Measurements from ENCODE around the gene UBE4B. TPM values are rescaled to one million over a fixed set of nuclear protein-coding genes. Genes with fewer than 3 reads are reported as not detected.
"Not testable (repeated sequence)": the region's sequence is repeated elsewhere in the genome, so short reads cannot be mapped to it uniquely, and the experiment has no call there.

UBE4B gene
- total and polyA plus RNA-seq, 9 donors = 27.3 to 45.1 (median 41.4) TPM

- H3K27me3 ChIP-seq (ENCODE audit: control insufficient read depth, insufficient read depth, low read length) = no peaks in the 10 kb centered on the region
- peak overlapping the region; percentile 0 for H3K4me3 ChIP-seq (ENCODE audit: low read length)
- H3K27ac ChIP-seq (ENCODE audit: low read length) = peak overlapping the region; percentile 74
- WGBS (ENCODE audit: insufficient coverage) = 30% methylated on average over 2 of the region's 3 CpGs
- no peaks in the 10 kb centered on the region for H3K9me3 ChIP-seq (replicated peaks; ENCODE audit: control insufficient read depth, low read depth, low read length)
- no peaks in the 10 kb centered on the region for H3K36me3 ChIP-seq (ENCODE audit: control insufficient read depth, insufficient read depth, low read length)
- peaks cover 34% of the 10 kb centered on the region for H3K4me1 ChIP-seq (ENCODE audit: control insufficient read depth, insufficient read depth, low read length)
- DNase-seq = no peak
Observed at GRCh38 chr1:10213186-10213705, 180.5 kb downstream of the UBE4B start.

DNA sequence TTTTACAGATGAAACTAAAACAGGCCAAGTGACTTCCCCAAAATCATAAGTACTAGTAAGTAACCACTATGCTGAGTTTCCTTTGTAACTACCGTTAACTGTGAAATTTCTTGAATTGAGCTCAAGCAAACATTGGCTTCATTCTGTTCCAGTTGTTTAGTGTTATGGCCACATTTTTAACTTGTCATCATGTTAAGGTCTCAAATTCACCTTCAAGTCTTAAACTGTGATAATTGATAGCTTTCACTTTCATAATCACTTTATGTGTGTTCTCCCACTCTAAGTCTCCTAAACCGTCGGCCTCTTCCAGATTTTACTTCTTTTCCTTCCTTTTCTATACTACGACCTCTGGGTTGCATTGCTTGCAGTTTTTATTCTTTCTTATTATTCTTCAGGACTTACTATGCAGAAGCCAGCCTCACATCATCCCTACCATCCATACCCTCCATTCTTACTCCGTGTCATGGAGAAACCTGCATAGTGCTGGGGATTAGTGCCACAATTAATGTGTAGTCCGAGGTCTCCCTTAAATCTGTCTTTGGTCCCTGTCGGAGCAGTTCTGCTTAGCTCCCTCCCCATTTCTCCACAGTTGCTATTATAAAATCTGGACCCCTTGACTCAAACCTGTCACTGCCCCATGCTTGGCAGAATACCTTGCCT is 183.5 kb downstream of the UBE4B start:
- DNase-seq = no peak
- Histone ChIP-seq H3K4me3 (ENCODE audit: low read length) (no peak overlapping the region), H3K9me3 (replicated peaks; ENCODE audit: control insufficient read depth, low read depth, low read length) (no peaks in the 10 kb centered on the region), H3K4me1 (ENCODE audit: control insufficient read depth, insufficient read depth, low read length) (peaks cover 34% of the 10 kb centered on the region), H3K36me3 (ENCODE audit: control insufficient read depth, insufficient read depth, low read length) (no peaks in the 10 kb centered on the region), H3K27ac (ENCODE audit: low read length) (peak overlapping the region; percentile 62), H3K27me3 (ENCODE audit: control insufficient read depth, insufficient read depth, low read length) (no peaks in the 10 kb centered on the region)
- WGBS (ENCODE audit: insufficient coverage) = 64% methylated on average over 5 of the region's 7 CpGs

DNA sequence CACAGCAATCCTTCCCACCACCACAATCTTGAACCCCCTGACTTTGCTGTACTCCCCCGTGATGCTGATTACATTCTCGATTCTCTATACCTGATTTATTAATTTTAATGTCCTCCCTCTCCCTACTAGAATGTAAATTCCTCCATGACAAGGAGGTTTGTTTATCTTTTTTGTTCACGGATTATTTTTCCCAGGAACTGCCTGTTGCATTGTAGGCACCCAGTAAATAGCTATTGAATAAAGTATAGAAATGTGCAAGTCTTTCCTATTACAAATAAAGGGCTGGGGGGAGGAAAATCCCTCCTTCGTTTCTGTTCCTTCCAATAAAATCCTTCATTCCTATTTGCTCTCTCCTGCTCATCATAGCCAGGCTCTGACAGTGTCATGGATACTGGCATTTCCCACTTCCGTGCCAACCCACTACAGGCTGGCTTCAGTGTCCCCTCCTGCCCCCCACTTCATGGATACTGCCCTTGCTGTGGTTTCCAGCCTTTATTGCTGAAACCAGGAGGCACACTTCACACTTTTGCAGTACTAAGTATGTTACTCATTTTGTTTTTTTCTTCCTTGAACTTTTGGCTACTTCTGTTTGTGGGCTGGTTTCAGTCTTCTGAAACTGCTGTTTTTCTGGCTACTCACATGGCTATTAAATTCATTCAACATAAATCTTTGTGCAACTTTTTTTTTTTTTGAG is 185.1 kb downstream of the UBE4B start:
- 57% methylated on average over 1 of the region's 5 CpGs for WGBS (ENCODE audit: insufficient coverage)
- Histone ChIP-seq H3K4me1 (ENCODE audit: control insufficient read depth, insufficient read depth, low read length) (peaks cover 25% of the 10 kb centered on the region), H3K27me3 (ENCODE audit: control insufficient read depth, insufficient read depth, low read length) (no peaks in the 10 kb centered on the region), H3K4me3 (ENCODE audit: low read length) (no peak overlapping the region), H3K27ac (ENCODE audit: low read length) (no peak overlapping the region), H3K36me3 (ENCODE audit: control insufficient read depth, insufficient read depth, low read length) (no peaks in the 10 kb centered on the region), H3K9me3 (replicated peaks; ENCODE audit: control insufficient read depth, low read depth, low read length) (no peaks in the 10 kb centered on the region)
- no peak for DNase-seq

GRCh38 chr1:10220200-10220599 is 187.4 kb downstream of the UBE4B start:
- peaks cover 18% of the 10 kb centered on the region for H3K4me1 ChIP-seq (ENCODE audit: control insufficient read depth, insufficient read depth, low read length)
- no peak overlapping the region for H3K27ac ChIP-seq (ENCODE audit: low read length)
- DNase-seq = no peak
- H3K4me3 ChIP-seq (ENCODE audit: low read length) = no peak overlapping the region
- H3K27me3 ChIP-seq (ENCODE audit: control insufficient read depth, insufficient read depth, low read length) = no peaks in the 10 kb centered on the region
- no peaks in the 10 kb centered on the region for H3K36me3 ChIP-seq (ENCODE audit: control insufficient read depth, insufficient read depth, low read length)
- no peaks in the 10 kb centered on the region for H3K9me3 ChIP-seq (replicated peaks; ENCODE audit: control insufficient read depth, low read depth, low read length)

DNA sequence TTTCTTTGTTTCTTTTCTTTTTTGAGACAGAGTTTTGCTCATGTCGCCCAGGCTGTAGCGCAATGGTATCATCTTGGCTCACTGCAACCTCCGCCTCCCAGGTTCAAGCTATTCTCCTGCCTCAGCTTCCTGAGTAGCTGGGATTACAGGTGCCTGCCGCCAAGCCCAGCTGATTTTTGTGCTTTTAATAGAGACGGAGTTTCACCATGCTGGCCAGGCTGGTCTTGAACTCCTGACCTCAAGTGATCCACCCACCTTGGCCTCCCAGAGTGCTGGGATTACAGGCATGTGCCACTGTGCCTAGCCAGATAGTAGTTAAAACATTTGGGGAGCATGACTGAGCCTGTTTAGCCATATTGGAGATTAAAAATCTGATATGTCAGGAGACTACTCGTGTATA is 187.9 kb downstream of the UBE4B start:
- not testable (repeated sequence) for H3K27me3 ChIP-seq (ENCODE audit: control insufficient read depth, insufficient read depth, low read length); H3K36me3 ChIP-seq (ENCODE audit: control insufficient read depth, insufficient read depth, low read length); DNase-seq; H3K4me3 ChIP-seq (ENCODE audit: low read length); H3K9me3 ChIP-seq (replicated peaks; ENCODE audit: control insufficient read depth, low read depth, low read length); H3K27ac ChIP-seq (ENCODE audit: low read length)
- WGBS (ENCODE audit: insufficient coverage) = 93% methylated on average over 4 of the region's 6 CpGs
- peaks cover 15% of the 10 kb centered on the region for H3K4me1 ChIP-seq (ENCODE audit: control insufficient read depth, insufficient read depth, low read length)

GRCh38 chr1:10225573-10225972 is 192.8 kb downstream of the UBE4B start:
- Histone ChIP-seq H3K27ac (ENCODE audit: low read length) (no peak overlapping the region), H3K9me3 (replicated peaks; ENCODE audit: control insufficient read depth, low read depth, low read length) (no peaks in the 10 kb centered on the region), H3K27me3 (ENCODE audit: control insufficient read depth, insufficient read depth, low read length) (no peaks in the 10 kb centered on the region), H3K4me1 (ENCODE audit: control insufficient read depth, insufficient read depth, low read length) (no peaks in the 10 kb centered on the region), H3K36me3 (ENCODE audit: control insufficient read depth, insufficient read depth, low read length) (no peaks in the 10 kb centered on the region), H3K4me3 (ENCODE audit: low read length) (no peak overlapping the region)
- WGBS (ENCODE audit: insufficient coverage) = 80% methylated on average over 1 of the region's 1 CpG
- no peak for DNase-seq

GRCh38 chr1:10228528-10228927 is 195.8 kb downstream of the UBE4B start:
- WGBS (ENCODE audit: insufficient coverage) = 75% methylated on average over 1 of the region's 2 CpGs

DNA sequence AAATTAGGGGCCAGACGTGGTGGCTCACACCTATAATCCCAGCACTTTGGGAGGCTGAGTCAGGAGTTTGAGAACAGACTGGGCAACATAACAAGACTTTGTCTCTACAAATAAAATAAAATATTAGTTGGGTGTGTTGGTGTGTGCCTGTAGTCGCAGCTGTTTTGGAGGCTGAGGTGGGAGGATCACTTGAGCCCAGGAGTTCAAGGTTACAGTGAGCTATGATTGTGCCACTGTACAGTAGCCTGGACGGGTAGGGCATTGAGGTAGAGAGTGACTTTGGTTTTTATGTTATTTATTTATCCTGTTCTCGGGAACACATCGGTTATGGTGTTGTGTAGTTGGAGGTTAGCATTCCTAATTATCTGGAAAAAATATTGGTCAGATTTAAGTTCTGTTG is 197.1 kb downstream of the UBE4B start:
- Histone ChIP-seq H3K4me3 (ENCODE audit: low read length) (no peak overlapping the region), H3K36me3 (ENCODE audit: control insufficient read depth, insufficient read depth, low read length) (peaks cover 14% of the 10 kb centered on the region), H3K27ac (ENCODE audit: low read length) (no peak overlapping the region), H3K4me1 (ENCODE audit: control insufficient read depth, insufficient read depth, low read length) (no peaks in the 10 kb centered on the region), H3K27me3 (ENCODE audit: control insufficient read depth, insufficient read depth, low read length) (no peaks in the 10 kb centered on the region), H3K9me3 (replicated peaks; ENCODE audit: control insufficient read depth, low read depth, low read length) (no peaks in the 10 kb centered on the region)
- 100% methylated on average over 2 of the region's 5 CpGs for WGBS (ENCODE audit: insufficient coverage)
- DNase-seq = no peak

More at GRCh38 chr1:10228528-10228927, 195.8 kb downstream of the UBE4B start:
- Histone ChIP-seq H3K27me3 (ENCODE audit: control insufficient read depth, insufficient read depth, low read length) (no peaks in the 10 kb centered on the region), H3K36me3 (ENCODE audit: control insufficient read depth, insufficient read depth, low read length) (peaks cover 4% of the 10 kb centered on the region), H3K9me3 (replicated peaks; ENCODE audit: control insufficient read depth, low read depth, low read length) (no peaks in the 10 kb centered on the region), H3K27ac (ENCODE audit: low read length) (no peak overlapping the region), H3K4me3 (ENCODE audit: low read length) (no peak overlapping the region), H3K4me1 (ENCODE audit: control insufficient read depth, insufficient read depth, low read length) (no peaks in the 10 kb centered on the region)
- DNase-seq = no peak

Other genes with a start within 250 kb of the UBE4B start
- 39.3 TPM for gene CLSTN1, start 209.0 kb upstream of the UBE4B start, total RNA-seq
- gene CLSTN1, start 209.0 kb upstream of the UBE4B start, polyA plus RNA-seq (ENCODE audit: insufficient read depth in 1 of 8, insufficient read length in 8 of 8, low replicate concordance in 1 of 8) = 100 to 1,000 TPM in 1 of 8 donors, 10 to 100 TPM in 7; 64.2 to 102 (median 82.9) TPM
- gene CTNNBIP1, start 122.7 kb upstream of the UBE4B start, total RNA-seq = 60.1 TPM
- 10 to 100 TPM; 47.3 to 81.1 (median 58.5) TPM for gene CTNNBIP1, start 122.7 kb upstream of the UBE4B start, polyA plus RNA-seq (ENCODE audit: insufficient read depth in 1 of 8, insufficient read length in 8 of 8, low replicate concordance in 1 of 8)
- gene LZIC, start 89.6 kb upstream of the UBE4B start, total RNA-seq = 53.9 TPM
- gene LZIC, start 89.6 kb upstream of the UBE4B start, polyA plus RNA-seq (ENCODE audit: insufficient read depth in 1 of 8, insufficient read length in 8 of 8, low replicate concordance in 1 of 8) = 10 to 100 TPM; 39.1 to 54.2 (median 51.1) TPM
- 13.2 TPM for gene NMNAT1, start 89.5 kb upstream of the UBE4B start, total RNA-seq
- 10 to 100 TPM; 10.8 to 13.1 (median 12.1) TPM for gene NMNAT1, start 89.5 kb upstream of the UBE4B start, polyA plus RNA-seq (ENCODE audit: insufficient read depth in 1 of 8, insufficient read length in 8 of 8, low replicate concordance in 1 of 8)
- 5.7 TPM for gene RBP7, start 35.7 kb upstream of the UBE4B start, total RNA-seq
- 1 to 10 TPM; 1.9 to 5.7 (median 3.3) TPM for gene RBP7, start 35.7 kb upstream of the UBE4B start, polyA plus RNA-seq (ENCODE audit: insufficient read depth in 1 of 8, insufficient read length in 8 of 8, low replicate concordance in 1 of 8)
- gene KIF1B, start 177.6 kb downstream of the UBE4B start, total RNA-seq = 119 TPM
- gene KIF1B, start 177.6 kb downstream of the UBE4B start, polyA plus RNA-seq (ENCODE audit: insufficient read depth in 1 of 8, insufficient read length in 8 of 8, low replicate concordance in 1 of 8) = 100 to 1,000 TPM in 7 of 8 donors, 10 to 100 TPM in 1; 86.3 to 189 (median 141) TPM